ENCODE results near the gene AQP2. TPM values are rescaled to one million over a fixed set of nuclear protein-coding genes. Genes with fewer than 3 reads are reported as not detected.

The AQP2 gene
- total RNA-seq, 4 donors from 2014 or later = not detected

- H3K27me3 ChIP-seq = no peaks in the 10 kb centered on the region
- H3K4me3 ChIP-seq = no peak overlapping the region
- no peaks in the 10 kb centered on the region for H3K36me3 ChIP-seq
- peak in 1 of 3 donors; percentile 37 for DNase-seq
- no peak for TF ChIP-seq CTCF (IDR thresholded peaks at IDR 0.05)
- TF ChIP-seq POLR2A (IDR thresholded peaks at IDR 0.05) = no peak
- no peak overlapping the region for H3K27ac ChIP-seq
- no peaks in the 10 kb centered on the region for H3K4me1 ChIP-seq
- no peaks in the 10 kb centered on the region for H3K9me3 ChIP-seq
Measured at GRCh38 chr12:49922349-49923034, 28.0 kb upstream of the AQP2 start.

GRCh38 chr12:49923035-49923644, 27.4 kb upstream of the AQP2 start:
- no peak for DNase-seq
- no peak overlapping the region for H3K4me3 ChIP-seq
- no peaks in the 10 kb centered on the region for H3K27me3 ChIP-seq
- H3K27ac ChIP-seq = peak overlapping the region in 1 of 4 donors; percentile 9
- H3K9me3 ChIP-seq = no peaks in the 10 kb centered on the region
- no peaks in the 10 kb centered on the region for H3K4me1 ChIP-seq
- TF ChIP-seq CTCF (IDR thresholded peaks at IDR 0.05) (no peak), POLR2A (IDR thresholded peaks at IDR 0.05) (no peak)
- H3K36me3 ChIP-seq = no peaks in the 10 kb centered on the region

- TF ChIP-seq POLR2A (IDR thresholded peaks at IDR 0.05) (no peak), CTCF (IDR thresholded peaks at IDR 0.05) (no peak)
- DNase-seq = peak in 1 of 3 donors; percentile 29
- Histone ChIP-seq H3K4me1 (no peaks in the 10 kb centered on the region), H3K36me3 (no peaks in the 10 kb centered on the region), H3K4me3 (no peak overlapping the region), H3K27me3 (no peaks in the 10 kb centered on the region), H3K9me3 (no peaks in the 10 kb centered on the region), H3K27ac (no peak overlapping the region)
Measured at GRCh38 chr12:49923880-49924556, 26.5 kb upstream of the AQP2 start.

- Histone ChIP-seq H3K4me3 (no peak overlapping the region), H3K4me1 (no peaks in the 10 kb centered on the region), H3K27me3 (no peaks in the 10 kb centered on the region), H3K9me3 (no peaks in the 10 kb centered on the region), H3K36me3 (no peaks in the 10 kb centered on the region), H3K27ac (no peak overlapping the region)
- TF ChIP-seq POLR2A (IDR thresholded peaks at IDR 0.05) (no peak), CTCF (IDR thresholded peaks at IDR 0.05) (no peak)
- DNase-seq = peak in 1 of 3 donors; percentile 7
Measured at GRCh38 chr12:49924628-49925246, 25.8 kb upstream of the AQP2 start.

GRCh38 chr12:49925433-49926204, 24.9 kb upstream of the AQP2 start:
- no peak overlapping the region for H3K27ac ChIP-seq
- peak in 1 of 3 donors; percentile 9 for DNase-seq
- no peak overlapping the region for H3K4me3 ChIP-seq
- H3K27me3 ChIP-seq = no peaks in the 10 kb centered on the region
- no peak for TF ChIP-seq POLR2A (IDR thresholded peaks at IDR 0.05)
- H3K36me3 ChIP-seq = no peaks in the 10 kb centered on the region
- no peaks in the 10 kb centered on the region for H3K4me1 ChIP-seq
- no peaks in the 10 kb centered on the region for H3K9me3 ChIP-seq
